DOHH2 (cell line): ENCODE data around the gene SPG7.

Source experiments
- H3F3A ChIP-seq: fragments of 200-600 bp; sonication (generic), shearing (Covaris generic); 2 replicates; pipeline ENCODE4 v1.6.0; 2016; ENCODE audit warnings: antibody characterized with exemption, mild to moderate bottlenecking; ENCODE audit not compliant: control insufficient read depth, insufficient read depth
- H3K27ac ChIP-seq: fragments of 200-600 bp; sonication (generic); 2 replicates; pipeline ENCODE4 v1.5.1; 2014; ENCODE audit warnings: low read depth, mild to moderate bottlenecking, low read length, moderate library complexity
- H3K27me3 ChIP-seq: fragments of 200-600 bp; sonication (generic); 2 replicates; pipeline ENCODE4 v1.6.1; 2014; ENCODE audit warnings: mild to moderate bottlenecking, low read length, mixed read lengths; ENCODE audit not compliant: control insufficient read depth
- H3K36me3 ChIP-seq: fragments of 200-600 bp; sonication (generic); 2 replicates; pipeline ENCODE4 v1.6.1; 2014; ENCODE audit warnings: mild to moderate bottlenecking, low read length, moderate library complexity, mixed read lengths; ENCODE audit not compliant: control insufficient read depth
- H3K4me1 ChIP-seq: fragments of 200-600 bp; sonication (generic); 2 replicates; pipeline ENCODE4 v1.6.1; 2014; ENCODE audit warnings: mild to moderate bottlenecking, low read length, mixed read lengths; ENCODE audit not compliant: control insufficient read depth
- H3K4me2 ChIP-seq: fragments of 200-600 bp; sonication (generic); 2 replicates; pipeline ENCODE4 v1.6.0; 2014; ENCODE audit warnings: mild to moderate bottlenecking, low read length, moderate library complexity
- H3K4me3 ChIP-seq: fragments of 200-600 bp; sonication (generic); 2 replicates; pipeline ENCODE4 v1.5.1; 2014; ENCODE audit warnings: mild to moderate bottlenecking, low read length, mixed read lengths
- H3K79me2 ChIP-seq: fragments of 200-600 bp; sonication (generic); 2 replicates; pipeline ENCODE4 v1.6.1; 2014; ENCODE audit warnings: mild to moderate bottlenecking, low read length, mixed read lengths; ENCODE audit not compliant: control insufficient read depth
- H3K9me2 ChIP-seq: fragments of 200-600 bp; sonication (generic); replicated peaks from 2 replicates; pipeline ENCODE4 v1.6.1; 2014; ENCODE audit warnings: mild to moderate bottlenecking, low read length, mixed read lengths; ENCODE audit not compliant: control insufficient read depth
- H3K9me3 ChIP-seq: fragments of 200-600 bp; sonication (generic); 2 replicates; pipeline ENCODE4 v1.6.1; 2014; ENCODE audit warnings: antibody characterized with exemption, low read length, mixed read lengths; ENCODE audit not compliant: control insufficient read depth, insufficient read depth
- H4K20me1 ChIP-seq: fragments of 200-600 bp; sonication (generic); 2 replicates; pipeline ENCODE4 v1.6.0; 2014; ENCODE audit warnings: low read depth, mild to moderate bottlenecking, antibody characterized with exemption, low read length, moderate library complexity; ENCODE audit not compliant: control insufficient read depth, insufficient read depth
- EZH2phosphoT487 ChIP-seq: fragments of 200-600 bp; sonication (generic); IDR thresholded peaks from 2 replicates; pipeline ENCODE4 v1.6.1; 2017; ENCODE audit warnings: borderline replicate concordance, mild to moderate bottlenecking, antibody characterized with exemption, low read length, moderate library complexity, mixed read lengths
- TF ChIP-seq, protein P1 (sequence below): fragments of 200-600 bp; sonication (generic); IDR thresholded peaks from one replicate; pipeline ENCODE4 v1.5.1; 2014; ENCODE audit warnings: antibody characterized with exemption, mild to moderate bottlenecking, low read depth, low read length; ENCODE audit not compliant: poor library complexity, severe bottlenecking

SPG7 gene

GRCh38 chr16:89467382-89467781 lies 40.8 kb upstream of the SPG7 start:
- Histone ChIP-seq H3K4me2 (no peak overlapping the region), H3K9me3 (no peaks in the 10 kb centered on the region), H3F3A (no peaks in the 10 kb centered on the region), H3K4me3 (no peak overlapping the region), H3K9me2 (no peaks in the 10 kb centered on the region), H3K36me3 (0 out of 2 replicates have a peak, but pooled peaks cover 3% of the 10 kb centered on the region), H3K79me2 (peaks cover 93% of the 10 kb centered on the region), H4K20me1 (peaks cover 27% of the 10 kb centered on the region), H3K27me3 (no peaks in the 10 kb centered on the region), H3K4me1 (no peaks in the 10 kb centered on the region), H3K27ac (no peak overlapping the region)
- TF ChIP-seq, protein P1, sequence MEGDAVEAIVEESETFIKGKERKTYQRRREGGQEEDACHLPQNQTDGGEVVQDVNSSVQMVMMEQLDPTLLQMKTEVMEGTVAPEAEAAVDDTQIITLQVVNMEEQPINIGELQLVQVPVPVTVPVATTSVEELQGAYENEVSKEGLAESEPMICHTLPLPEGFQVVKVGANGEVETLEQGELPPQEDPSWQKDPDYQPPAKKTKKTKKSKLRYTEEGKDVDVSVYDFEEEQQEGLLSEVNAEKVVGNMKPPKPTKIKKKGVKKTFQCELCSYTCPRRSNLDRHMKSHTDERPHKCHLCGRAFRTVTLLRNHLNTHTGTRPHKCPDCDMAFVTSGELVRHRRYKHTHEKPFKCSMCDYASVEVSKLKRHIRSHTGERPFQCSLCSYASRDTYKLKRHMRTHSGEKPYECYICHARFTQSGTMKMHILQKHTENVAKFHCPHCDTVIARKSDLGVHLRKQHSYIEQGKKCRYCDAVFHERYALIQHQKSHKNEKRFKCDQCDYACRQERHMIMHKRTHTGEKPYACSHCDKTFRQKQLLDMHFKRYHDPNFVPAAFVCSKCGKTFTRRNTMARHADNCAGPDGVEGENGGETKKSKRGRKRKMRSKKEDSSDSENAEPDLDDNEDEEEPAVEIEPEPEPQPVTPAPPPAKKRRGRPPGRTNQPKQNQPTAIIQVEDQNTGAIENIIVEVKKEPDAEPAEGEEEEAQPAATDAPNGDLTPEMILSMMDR, result no peak
- TF ChIP-seq EZH2phosphoT487, result no peak

GRCh38 chr16:89472711-89473075 lies 35.5 kb upstream of the SPG7 start:
- Histone ChIP-seq H3K4me3 (no peak overlapping the region), H3K9me2 (no peaks in the 10 kb centered on the region), H3K4me1 (peaks cover 30% of the 10 kb centered on the region), H4K20me1 (peaks cover 54% of the 10 kb centered on the region), H3F3A (peaks cover 5% of the 10 kb centered on the region), H3K9me3 (no peaks in the 10 kb centered on the region), H3K36me3 (peaks cover 6% of the 10 kb centered on the region; the same call in 1 of the 2 replicates), H3K27ac (no peak overlapping the region), H3K79me2 (peaks cover 100% of the 10 kb centered on the region), H3K4me2 (no peak overlapping the region), H3K27me3 (no peaks in the 10 kb centered on the region)
- TF ChIP-seq, protein P1, result no peak
- TF ChIP-seq EZH2phosphoT487, result no peak

DNA sequence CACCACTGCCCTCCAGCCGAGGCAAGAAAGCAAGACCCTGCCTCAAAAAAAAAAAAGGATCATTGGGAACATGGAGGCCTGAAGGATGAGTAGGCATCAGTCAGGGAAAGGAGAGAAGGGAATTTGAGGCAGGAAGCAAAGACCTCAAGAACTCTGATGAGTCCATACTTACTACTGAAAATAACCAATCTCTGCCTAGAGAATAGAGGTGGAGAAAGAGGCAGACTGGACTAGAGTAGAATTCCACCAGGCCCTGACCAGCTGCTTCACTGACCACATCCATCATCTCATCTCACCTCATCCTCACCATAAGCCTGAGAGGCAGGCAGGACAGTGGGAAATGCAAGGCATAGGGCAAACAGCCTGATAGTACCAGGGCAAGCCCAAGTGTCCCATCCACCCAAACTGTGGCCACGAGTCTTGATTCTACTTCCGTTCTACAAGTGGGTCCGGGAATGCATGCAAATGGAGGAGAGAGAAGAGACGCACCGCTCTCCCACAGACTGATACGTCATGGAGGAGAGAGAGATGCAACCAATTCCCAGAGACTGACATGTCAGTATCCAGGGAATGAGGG lies 35.0 kb upstream of the SPG7 start:
- Histone ChIP-seq H4K20me1 (peaks cover 58% of the 10 kb centered on the region), H3K4me1 (peaks cover 36% of the 10 kb centered on the region), H3K4me2 (no peak overlapping the region)

More for the DNA sequence above, 35.0 kb upstream of the SPG7 start:
- Histone ChIP-seq H3K4me3 (no peak overlapping the region), H3K9me2 (no peaks in the 10 kb centered on the region), H3K27me3 (no peaks in the 10 kb centered on the region), H3K27ac (no peak overlapping the region), H3K36me3 (peaks cover 6% of the 10 kb centered on the region; the same call in 1 of the 2 replicates), H3K79me2 (peaks cover 100% of the 10 kb centered on the region), H3K9me3 (no peaks in the 10 kb centered on the region), H3F3A (peaks cover 10% of the 10 kb centered on the region)
- no peak for TF ChIP-seq EZH2phosphoT487
- TF ChIP-seq, protein P1, result no peak
